NOMO-1 (cell line): Measurements from ENCODE around the gene ZNF384.

Experiments used
- DNase-seq, 2 experiments: peaks; one replicate each; lab custom pipeline; 2025; ENCODE audit not compliant: unreplicated experiment in 2 of 2; lab: John Stamatoyannopoulos, UW

ZNF384 gene

DNA sequence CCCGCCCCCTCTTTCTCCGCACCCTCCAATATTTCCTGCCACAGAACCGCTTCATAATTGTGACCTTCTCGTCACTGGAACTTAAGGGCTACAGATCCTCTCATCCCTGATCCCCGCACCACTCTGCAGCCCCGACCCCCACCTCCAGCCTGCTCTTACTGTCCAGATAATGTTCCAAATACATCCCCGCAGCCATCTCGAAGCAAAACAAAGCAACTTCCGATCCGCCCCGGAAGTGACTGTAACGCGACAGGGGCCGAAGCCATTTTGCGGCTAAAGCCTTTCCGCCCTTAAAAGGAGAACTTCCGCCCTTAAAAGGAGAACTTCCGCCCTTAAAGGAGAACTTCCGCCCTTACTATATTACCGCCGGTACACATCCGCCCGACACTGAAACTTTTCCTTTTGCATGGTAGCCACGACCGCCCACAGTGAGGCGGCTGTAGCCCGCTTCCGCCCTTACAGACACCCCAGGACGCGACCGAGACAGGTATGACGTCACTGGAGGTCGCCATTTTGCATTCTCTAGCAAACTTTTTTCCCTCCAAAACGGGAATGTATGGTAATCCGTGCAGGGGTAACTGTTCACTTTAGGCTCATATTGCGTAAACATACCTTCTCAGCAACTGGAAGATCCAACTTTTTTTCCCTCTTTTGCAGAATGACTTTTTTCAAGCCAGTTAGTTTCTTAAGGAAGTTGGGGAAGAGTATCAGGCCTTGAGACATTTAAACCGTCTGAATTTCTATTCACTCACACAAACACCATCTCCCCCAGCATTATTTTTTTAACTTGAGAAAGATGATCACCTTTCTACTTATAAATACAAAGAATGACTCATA, 26.1 kb downstream of the ZNF384 start, which contains the start of gene ING4:
TSS of gene ING4 (minus strand) at position 214 of the 837 bp plus-strand sequence. CDS start at position 196, 18 bp downstream.
- DNase-seq = peak; percentile 98 to 99

DNA sequence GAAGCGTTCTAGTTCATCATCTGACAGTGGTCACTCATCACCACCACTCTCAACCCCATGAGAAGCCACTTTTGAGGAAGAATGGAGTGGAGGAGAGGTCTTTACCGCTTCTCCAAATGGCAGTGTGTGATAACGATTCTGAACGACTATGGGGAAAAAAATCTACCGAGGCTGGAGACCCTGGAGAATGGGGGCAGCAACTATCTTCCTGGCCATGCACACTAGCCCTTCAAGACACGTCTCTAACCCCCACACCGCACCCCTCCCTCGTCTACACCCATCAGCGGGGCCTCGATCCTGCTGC, 26.6 kb downstream of the ZNF384 start:
- no peak for DNase-seq

DNA sequence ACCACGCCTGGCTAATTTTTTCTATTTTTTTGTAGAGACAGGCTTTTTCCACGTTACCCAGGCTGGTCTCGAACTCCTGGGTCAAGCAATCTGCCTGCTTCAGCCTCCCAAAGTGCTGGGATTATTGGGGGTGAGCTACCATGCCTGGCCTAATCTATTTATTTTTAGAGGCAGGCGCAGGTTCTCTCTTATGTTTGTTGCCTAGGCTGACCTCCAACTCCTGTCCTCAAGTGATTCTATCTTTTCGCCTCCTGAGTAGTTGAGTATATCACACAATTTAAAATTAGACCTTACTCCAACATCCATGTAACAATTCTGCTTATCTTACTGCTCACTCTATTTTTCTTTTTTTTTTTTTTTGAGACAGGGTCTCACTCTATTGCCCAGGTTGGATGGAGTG, 35.2 kb downstream of the ZNF384 start:
- DNase-seq = no peak

DNA sequence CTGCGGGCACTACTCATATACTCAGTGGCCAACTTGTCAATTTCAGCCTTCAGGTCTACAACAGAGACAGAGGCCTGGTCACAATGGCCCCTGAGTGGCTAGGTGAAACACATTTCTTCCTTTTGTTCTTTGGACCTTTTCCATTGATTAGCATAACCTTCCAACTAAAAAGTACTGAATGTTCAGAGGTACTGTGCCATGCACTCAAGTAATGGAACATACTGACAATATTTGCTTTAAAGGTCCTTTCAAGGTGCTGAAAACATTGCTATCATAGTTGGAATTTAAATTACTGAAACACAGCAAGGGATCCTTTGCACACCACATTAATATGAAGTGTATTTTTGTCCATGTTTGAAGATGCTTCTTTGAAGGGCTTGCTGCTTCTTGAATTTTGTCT, 35.8 kb downstream of the ZNF384 start:
- no peak for DNase-seq

DNA sequence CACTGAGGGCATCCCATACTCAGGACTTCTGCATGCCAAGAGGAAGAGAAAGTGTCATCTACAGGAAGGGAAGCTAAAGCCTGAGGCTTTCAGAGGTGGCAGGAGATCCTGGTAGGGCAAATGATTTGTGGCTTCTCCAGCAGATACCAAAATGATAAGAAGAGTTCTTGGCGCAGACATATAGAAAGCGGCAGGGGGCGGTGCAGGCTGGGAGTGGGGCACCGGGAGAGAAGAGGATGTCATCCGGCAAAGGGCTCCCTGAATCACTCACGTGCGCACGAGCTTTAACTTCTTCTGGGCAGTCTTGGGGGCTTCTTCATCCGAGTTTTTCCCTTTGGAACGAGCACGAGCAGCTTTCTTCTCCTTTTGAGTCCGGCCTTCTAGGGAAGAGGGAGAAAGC, 36.8 kb downstream of the ZNF384 start:
- DNase-seq = no peak

DNA sequence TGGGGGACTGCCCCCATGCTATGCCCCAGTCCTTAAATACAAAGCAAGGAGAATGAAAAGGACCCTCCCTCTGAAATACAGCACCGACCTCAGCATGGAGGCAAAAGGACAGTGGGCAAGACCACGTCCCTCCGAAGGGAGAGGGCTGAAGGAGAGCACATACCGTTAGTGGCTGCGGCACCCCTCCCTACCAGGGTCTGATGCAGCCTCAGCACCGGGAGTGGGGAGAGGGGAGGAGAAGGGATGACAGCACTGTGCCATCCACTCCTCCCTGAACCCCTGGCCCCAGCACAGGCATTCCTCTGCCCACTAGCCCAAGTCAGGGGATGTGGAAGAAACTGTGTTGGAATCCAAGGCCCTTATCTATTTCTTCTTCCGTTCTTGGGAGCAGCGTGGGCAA, 38.3 kb downstream of the ZNF384 start:
- no peak for DNase-seq

DNA sequence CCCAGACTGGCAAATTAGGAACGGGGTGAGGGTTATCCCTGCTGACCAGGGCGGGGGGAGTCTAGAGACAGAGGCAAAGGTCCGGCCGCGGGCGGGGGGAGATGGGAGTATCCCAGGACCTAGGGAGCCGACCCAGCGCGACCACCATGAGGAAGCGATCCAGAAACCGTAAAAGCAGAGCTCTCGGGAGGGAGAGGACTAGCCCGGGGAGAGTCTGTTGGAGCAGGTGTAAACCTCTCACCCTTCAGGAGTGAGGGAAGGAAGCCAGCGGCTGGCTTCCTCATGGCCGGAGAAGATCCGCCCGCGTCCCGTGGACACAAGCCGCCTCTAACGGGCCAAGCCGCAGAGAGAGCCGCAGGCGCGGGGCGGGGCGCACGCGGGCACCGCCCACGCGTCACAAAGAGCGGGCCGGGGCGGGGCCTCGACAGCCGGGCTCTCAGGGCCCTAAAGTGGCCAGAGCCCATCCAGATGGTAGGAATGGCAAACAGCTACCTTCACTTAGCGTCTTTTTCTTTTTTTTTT, 42.0 kb downstream of the ZNF384 start, which contains the start of gene ACRBP:
TSS of gene ACRBP (minus strand) at position 350 of the 522 bp plus-strand sequence. CDS start at position 284, 66 bp downstream.
- DNase-seq = peak; percentile 60 to 76

DNA sequence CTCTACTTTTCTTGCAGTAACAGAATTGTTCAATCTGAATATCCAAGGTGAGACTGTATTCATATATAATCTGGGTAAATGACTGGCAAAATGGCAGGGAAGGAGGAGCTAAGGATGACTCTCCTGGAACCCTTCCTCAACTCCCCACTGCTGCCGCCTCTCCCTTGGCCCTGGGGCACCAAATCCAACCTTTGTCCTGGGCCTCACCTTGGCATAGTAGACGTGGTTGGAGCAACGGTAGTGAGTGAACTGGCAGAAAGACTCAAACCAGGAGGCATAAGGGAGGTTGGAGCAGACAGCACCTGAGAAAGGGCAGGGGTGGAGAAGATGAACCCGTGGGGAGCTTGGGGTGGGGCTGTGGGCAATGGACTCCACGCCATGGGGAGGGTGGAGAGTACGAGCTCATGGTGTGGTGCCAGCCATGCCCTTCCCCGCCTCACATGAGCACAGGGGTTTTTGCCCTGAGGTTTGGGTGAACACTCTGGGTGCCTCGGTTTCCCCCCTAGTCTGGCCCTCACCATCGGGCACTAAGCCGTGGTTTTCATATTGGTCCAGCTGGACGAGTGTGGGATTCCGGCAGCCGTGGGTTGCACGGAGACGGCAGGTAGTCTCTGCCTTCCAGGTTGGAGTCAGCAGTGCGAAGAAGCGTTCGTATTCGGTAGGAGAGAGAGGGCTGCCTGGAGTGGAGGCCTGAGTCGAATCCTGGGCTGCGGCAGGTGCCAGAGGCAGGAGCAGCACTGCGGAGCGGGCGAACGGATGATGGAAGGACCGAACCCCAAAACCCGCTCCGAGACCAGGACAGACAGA, 42.7 kb downstream of the ZNF384 start:
- DNase-seq = no peak

DNA sequence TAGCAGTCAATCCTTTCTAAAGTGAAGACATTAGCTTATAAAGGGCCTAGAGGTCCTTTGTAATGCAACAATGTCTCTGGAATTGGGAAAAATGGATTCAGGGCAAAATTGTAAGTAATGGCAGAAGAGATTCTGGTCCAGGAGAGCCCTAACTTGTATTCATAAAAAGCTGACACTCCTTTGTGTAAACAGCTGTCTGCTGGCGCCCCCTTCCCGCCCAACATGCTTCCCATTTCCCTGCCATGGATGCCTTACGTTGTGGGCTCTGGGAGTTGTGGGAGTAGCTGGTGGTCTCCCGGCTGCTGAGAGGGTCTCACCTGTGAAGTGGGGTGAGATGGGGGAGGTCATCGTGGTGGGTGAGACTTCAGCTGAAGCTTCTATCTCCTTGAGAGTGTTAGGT, 44.3 kb downstream of the ZNF384 start:
- DNase-seq = no peak

DNA sequence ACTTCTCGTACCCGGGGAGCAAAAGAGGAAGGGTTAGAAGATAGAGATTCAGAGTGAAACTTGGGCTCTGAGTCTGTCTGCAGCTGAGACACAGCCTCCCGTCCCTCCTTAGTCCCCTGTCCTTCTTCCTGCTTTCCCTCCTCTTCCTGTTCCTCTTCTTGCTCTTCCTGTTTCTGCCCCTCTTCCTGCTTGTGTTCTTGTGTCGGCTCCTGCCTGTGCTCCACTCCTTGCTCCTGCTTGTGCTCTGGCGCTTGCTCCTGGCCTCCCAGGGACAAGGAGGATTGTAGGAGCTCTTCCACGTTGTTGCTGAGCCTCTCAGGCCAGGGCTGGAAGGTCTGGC, 44.9 kb downstream of the ZNF384 start:
- DNase-seq = peak; percentile 78 to 87

DNA sequence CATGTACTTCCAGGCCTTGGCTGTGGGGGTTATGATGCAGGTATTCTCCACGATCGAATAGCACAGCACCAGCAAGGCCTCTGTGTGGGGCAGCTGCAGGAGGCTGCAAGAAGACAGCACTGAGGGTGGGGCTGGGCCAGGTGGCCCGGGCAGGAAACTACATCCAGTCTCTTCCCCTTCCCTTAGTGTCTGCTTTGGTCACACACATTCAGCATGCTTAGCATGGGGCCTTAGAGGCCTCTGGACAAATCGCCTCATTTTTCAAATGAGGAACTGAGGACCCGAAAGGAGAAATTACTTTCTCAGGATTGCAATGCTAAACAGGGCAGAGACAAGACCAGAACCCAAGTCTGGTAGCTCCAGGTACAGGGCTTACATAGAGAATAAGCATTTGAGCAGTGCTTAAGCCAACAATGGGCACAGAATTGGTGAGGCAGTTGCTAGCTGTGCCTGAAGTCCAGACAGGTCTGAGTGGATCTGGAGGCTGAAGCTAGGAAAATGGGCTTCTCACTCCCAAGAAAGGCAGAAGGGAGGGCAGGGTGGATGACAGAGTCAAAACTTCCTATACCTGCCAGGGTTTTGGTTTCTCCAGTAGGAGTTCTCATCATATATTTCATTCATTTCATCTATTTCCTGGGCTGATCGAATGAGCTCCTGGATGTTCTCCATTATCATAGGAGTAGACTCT, 45.5 kb downstream of the ZNF384 start:
- peak; percentile 82 to 92 for DNase-seq

DNA sequence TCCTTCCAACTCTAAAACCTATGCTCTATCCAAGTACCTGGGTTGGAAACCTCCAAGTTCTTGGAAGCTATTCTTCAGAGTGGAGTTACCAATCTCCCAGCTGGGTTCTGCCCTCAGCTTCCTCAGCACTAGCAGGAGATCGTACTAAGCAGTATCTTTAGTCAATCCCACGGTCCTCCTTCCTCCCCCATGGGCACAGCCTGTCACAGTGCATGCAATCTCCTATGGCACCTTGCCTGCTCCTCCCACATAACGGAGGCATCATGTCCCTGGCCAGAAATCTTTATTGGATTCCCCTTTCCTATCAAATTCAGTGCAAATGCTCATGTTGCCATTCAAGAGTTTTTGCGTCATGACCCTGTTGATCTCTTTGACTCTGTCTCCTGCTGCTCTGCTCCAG, 48.0 kb downstream of the ZNF384 start:
- no peak for DNase-seq

DNA sequence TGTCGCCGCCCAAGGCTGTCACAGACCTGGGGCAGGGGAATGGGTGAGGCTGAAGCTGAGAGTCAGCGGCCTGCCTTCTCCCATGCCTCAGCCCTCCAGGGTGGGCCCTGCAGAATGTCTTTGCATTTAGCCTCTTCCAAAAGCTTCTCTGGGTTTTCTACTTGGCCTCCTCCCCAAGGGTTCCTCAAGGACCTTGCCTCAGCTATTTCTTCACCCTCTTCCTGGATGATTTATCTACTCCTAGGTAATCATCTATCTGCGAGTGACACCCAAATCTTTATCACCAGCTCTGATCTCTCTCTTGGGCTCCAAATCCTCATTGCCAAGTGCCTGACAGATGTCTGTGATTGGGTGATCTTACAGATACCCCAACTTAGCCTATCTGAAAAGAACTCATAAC, 48.7 kb downstream of the ZNF384 start:
- DNase-seq = no peak

DNA sequence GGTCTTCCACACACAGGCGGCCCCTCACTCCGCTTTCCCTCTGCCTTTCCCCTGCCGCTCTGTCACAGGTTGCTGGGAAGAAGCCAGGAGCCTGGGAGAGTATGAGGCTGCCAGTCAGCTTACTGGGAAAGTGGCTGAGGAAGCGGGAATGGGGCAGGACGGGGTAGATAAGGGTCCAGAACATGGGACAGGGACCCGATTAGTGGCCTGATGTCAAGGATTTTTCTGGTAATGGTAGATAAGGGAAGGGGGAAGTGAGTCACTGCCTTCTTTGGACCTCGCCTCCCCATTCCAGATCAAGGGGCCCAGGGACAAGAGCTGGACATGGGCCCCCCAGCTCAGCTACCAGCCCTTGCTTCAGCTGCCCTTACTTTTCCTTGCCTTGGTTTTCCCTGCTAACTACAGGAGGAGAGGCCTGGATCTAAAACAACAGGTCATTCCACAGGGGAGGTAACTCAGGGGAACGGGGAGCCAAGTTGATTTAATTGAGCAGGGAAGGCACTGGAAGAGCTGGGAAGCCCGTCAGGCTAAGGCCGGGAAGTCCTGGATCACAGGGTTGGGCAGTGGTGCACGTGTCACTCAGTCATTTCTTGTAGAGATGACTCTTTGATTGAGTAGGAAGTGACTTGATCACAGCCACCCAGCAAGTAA, 49.9 kb downstream of the ZNF384 start:
- DNase-seq = no peak

DNA sequence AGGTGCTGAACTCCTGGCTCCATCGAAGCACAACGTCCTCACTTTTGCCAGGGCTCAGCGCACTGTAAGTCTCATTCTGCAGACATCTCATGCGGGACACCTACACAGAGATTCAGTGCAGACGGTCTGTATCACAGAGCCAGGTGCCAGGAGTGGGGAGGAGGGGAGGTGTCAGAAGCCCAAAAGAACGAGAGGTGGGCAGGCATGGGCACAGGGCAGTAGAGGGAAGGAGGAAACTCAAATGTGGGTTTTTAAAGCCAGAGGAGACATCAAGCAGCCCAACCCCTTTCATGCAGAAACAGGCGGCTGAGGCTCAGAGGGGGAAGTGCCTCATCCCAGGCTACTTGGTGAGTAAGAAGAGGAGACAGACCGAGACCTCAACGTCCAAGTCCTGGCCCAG, 50.9 kb downstream of the ZNF384 start:
- peak; percentile 26 to 63 for DNase-seq

DNA sequence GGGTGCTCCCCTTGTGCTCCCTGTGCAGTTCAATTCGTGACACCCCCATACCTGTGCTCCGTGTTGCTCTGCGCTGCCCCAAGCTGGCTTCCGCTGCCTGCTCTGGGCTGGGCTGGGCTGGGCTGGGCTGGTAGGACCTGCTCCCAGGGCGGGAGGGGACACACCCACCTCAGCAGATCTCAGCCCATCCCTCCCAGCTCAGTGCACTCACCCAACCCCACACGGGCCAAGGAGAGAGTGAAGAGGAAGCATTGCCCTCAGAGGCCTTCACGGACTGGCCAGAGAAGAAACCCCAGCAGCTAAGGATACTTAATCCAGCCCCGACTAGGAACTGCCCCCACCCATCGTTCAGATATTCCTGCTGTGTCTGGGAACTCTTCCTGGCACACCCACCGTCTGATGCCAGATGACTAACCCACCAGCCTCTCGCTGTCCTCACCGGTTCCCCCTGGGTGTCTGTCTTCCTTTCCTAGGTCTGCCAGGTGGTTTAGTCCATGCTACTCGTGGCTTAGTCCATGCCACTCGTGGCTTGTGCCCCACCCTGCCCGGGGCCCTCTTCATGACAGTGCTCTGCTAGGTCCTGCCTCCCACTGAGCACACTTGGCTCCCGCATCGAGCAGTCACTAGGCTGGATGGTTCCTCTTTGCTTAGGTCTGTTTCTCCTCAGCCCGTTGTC, 53.2 kb downstream of the ZNF384 start, which contains the start of gene LPAR5:
TSS of gene LPAR5 (minus strand) at position 104 of the 676 bp plus-strand sequence. CDS start 14,711 bp downstream, outside the sequence.
- no peak for DNase-seq

DNA sequence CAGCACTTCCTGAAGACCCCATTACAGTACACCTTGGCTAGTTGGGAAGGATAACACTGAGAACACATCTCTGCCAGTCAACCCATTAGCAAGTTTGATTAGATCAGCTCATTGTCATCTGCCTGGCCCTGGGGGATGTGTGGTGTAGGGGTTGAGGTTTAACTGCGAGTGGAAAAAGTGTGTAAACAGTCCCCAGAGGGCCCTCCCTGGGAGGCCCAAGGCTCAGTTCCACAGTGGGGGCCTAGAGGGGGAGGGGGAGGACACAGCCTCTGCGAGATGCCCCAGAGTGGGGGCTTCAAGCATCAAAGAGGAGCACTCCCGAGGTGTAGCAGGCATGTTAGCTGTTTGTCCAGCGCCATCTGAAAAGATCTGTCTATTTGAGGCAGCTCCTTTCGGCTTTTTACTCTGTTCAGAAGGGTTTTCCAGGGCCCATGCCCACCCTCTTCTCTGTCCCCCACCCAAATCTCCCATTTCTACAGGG, 53.8 kb downstream of the ZNF384 start:
- DNase-seq = no peak

DNA sequence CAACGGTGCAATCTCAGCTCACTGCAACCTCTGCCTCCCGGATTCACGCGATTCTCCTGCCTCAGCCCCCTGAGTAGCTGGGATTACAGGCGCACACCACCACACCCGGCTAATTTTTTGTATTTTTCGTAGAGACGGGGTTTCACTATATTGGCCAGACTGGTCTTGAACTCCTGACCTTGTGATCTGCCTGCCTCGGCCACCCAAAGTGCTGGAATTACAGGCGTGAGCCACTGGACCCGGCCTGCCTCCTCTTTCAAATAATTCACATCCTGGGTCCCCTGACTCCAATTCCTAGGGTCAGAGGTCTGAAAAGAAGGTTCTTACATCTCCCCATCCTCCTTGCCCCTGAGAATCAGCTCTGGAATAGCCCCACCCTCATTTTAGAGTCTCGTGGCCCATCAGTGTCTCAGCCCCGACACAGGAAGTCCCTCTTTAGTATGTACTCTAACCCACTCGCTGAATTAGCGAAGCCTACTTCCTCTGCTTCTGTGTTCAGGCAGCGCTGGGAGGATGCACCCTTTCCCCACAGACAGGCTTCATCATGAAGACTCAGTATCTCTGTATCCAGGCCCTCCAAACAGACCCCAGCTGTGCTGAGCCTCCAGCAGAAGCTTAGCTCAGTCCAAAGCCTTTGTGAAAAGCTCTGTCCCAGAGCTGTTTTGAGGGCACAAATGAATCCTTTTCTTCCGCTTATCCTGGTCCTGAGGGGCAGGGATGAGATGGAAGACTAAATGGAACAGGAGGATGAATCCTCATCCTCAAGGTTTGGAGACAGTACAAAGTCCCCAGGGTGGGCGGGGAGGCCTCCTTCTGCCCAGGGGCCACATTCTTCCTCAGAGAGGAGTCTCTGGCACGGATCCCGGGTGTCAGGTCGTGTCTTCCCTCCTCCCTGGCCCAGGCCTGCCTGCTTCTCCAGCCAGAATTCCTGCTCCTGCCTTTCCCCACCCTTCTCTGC, 56.9 kb downstream of the ZNF384 start:
- peak; percentile 23 to 50 for DNase-seq

DNA sequence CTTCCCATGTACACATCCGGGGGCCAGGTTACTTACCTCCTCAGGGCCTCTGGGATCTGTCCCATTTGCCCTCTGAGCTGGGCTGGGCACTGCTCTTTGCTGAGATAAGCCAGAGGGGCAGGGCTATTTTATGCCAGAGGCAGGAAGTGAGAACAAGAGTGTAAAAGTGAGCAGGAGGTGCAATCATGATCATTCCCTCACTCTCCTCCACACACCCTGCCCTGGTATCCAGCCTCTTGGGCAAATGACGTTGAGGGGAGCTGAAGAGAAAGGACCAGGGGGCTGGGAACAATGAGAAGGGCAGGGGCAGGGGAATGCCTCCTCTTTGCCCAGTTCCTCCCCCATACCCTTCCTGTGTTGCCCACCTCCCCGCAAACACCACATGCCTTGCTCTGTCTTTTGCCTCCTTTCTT, 57.6 kb downstream of the ZNF384 start:
- no peak for DNase-seq
